Heart right ventricle (tissue), 16 donors: ENCODE data around the gene PCGF2. TPM values are rescaled to one million over a fixed set of nuclear protein-coding genes. Genes with fewer than 3 reads are reported as not detected.
A peak's percentile ranks its signal among the peaks of the same experiment; 100 is the strongest.

ENCODE experiments used
- ATAC-seq, 8 donors: fragments of 200-7000 bp; cut with Tn5 transposase; one replicate each; pipeline ENCODE4 v1.9.1; 2020; ENCODE audit warnings: mild to moderate bottlenecking in 8 of 8, moderate library complexity in 8 of 8, moderate number of reproducible peaks in 1 of 8
- DNase-seq, 2 donors: peaks; one replicate each; pipeline ENCODE4 v3.0.0-alpha.2; 2020
- H3K27ac ChIP-seq, 10 donors: fragments of 200-600 bp; sonication (generic) in 2 of 10; one replicate each; pipeline versions ENCODE4 v1.5.0 to v1.8.0; 2020 to 2022; ENCODE audit warnings: mild to moderate bottlenecking in 3 of 10
- H3K27me3 ChIP-seq, 7 donors: fragments of 200-600 bp; one replicate each; pipeline ENCODE4 v1.8.0; 2021 to 2022; ENCODE audit warnings: mild to moderate bottlenecking in 2 of 7
- H3K36me3 ChIP-seq, 9 donors: fragments of 200-600 bp; sonication (generic) in 1 of 9; one replicate each; pipeline versions ENCODE4 v1.5.0 to v1.8.0; 2020 to 2022; ENCODE audit warnings: mild to moderate bottlenecking in 2 of 9
- H3K4me1 ChIP-seq, 9 donors: fragments of 200-600 bp; sonication (generic) in 1 of 9; one replicate each; pipeline versions ENCODE4 v1.5.0 to v1.8.0; 2020 to 2022; ENCODE audit warnings: mild to moderate bottlenecking in 4 of 9
- H3K4me3 ChIP-seq, 10 donors: fragments of 200-600 bp; sonication (generic) in 2 of 10; one replicate each; pipeline versions ENCODE4 v1.5.0 to v1.8.0; 2020 to 2022; ENCODE audit warnings: mild to moderate bottlenecking in 7 of 10, moderate library complexity in 2 of 10
- H3K9me3 ChIP-seq, 11 donors: fragments of 200-600 bp in 10 of 11; sonication (generic) in 2 of 11; one replicate each; pipeline versions ENCODE4 v1.5.0 to v1.8.0; 2013 to 2022; ENCODE audit warnings: mild to moderate bottlenecking in 2 of 11, control low read depth in 1 of 11, moderate library complexity in 1 of 11
- CTCF ChIP-seq, 9 donors: fragments of 200-600 bp; sonication (generic) in 2 of 9; IDR thresholded peaks; one replicate each; pipeline versions ENCODE4 v1.5.0 to v1.8.0; 2021 to 2022; ENCODE audit warnings: antibody characterized with exemption in 9 of 9, mild to moderate bottlenecking in 5 of 9, moderate library complexity in 1 of 9
- WGBS, 2 donors: extraction: QIAGEN DNeasy Blood & Tissue Kit; methylation state at CpG; one replicate each; pipeline ENCODE4 v1.1.7; 2013; ENCODE audit warnings: inconsistent platforms in 1 of 2; 5-methylcytosine and 5-hydroxymethylcytosine counted together
- intact Hi-C, 10 donors: fragments of 100-400 bp; cut with DNase I; formaldehyde crosslinking; loops; one replicate each; pipeline versions ENCODE4 v1.11.1 to v1.14.2; 2022
- polyA plus RNA-seq, 2 donors: library from polyadenylated mRNA; stranded (reverse); fragments of 200-250 nt; gene quantifications; one replicate each; pipeline ENCODE4 v1.2.3, GENCODE V29; 2013
- total RNA-seq, 10 donors: library from RNA; stranded (reverse); fragmentation: NEBNext Ultra II Directional in 3 of 10; extraction: Animal tissue kit (Norgen Biotek cat#: 25700) in 3 of 10; gene quantifications; one replicate each; pipeline versions ENCODE4 v1.2.1 to v1.2.4, GENCODE V29; 2021 to 2023
- donor health status: Arrhythmogenic right ventricular cardiomyopathy.
- donor health status: ischemic (EF 13 %, LVEDD 7.1; RV severe dilation, severe dysfunction).
- donor health status: healthy with polysubstance abuse.
- donor health status: DM: no; HTN: yes; CAD: no.
- donor health status: DM: no; HTN: no; CAD: no.
- donor health status: ischemic (EF 25% LVEDD 6.9; RV normal size, moderate dysfunction).
- donor health status: ischemic (EF 25% LVEDD 5.7; RV mildly dilated, moderate dysfunction).
- donor health status: healthy.
- donor health status: DM: yes; HTN: yes; CAD: no.
- donor health status: Ischemic cardiomyopathy.
- donor health status: ischemic (EF 35%, LVEDD 5.7; RV mildly dilated, moderate dysfunction).
- donor health status: nonischemic (EF 11% LVEDD 7.7; RV severe dilation, severe dysfunction).
- donor health status: DM: yes; HTN: yes; CAD: no.
- donor health status: PGD.
- donor health status: ischemic (EF 29% LVEDD 5.4; RV normal size, mild dysfunction).
- donor health status: nonischemic (EF 23%, LVEDD 6.1; RV moderate dilation, normal function).

PCGF2 gene
- total and polyA plus RNA-seq, 12 donors: 15.8 to 51.6 (median 23.7) TPM

- Histone ChIP-seq H3K27me3 (no peaks in the 10 kb centered on the region), H3K9me3 (no peaks in the 10 kb centered on the region), H3K4me1 (peaks cover 7 to 77% (median 46%) of the 10 kb centered on the region in 9 donors), H3K4me3 (no peak overlapping the region), H3K27ac (no peak overlapping the region), H3K36me3 (peaks cover 0 to 59% (median 17%) of the 10 kb centered on the region in 9 donors)
- intact Hi-C loops: loop anchor here in 2 of 10 donors (2.0 to 5.0 kb wide), 2 partner anchors 21 to 34 kb away; no protein-coding TSS in a partner anchor
- no peak for TF ChIP-seq CTCF (IDR thresholded peaks at IDR 0.05)
- ATAC-seq (no peak), DNase-seq (no peak)
- WGBS, 2 donors: 80 to 81% methylated on average over 21 of the region's 21 CpGs
These were observed 40.3 kb downstream of the PCGF2 start for GRCh38 chr17:38707678-38708351.

GRCh38 chr17:38706505-38707216 is 41.5 kb downstream of the PCGF2 start:
- DNase-seq (no peak), ATAC-seq (no peak)
- H3K4me1 ChIP-seq: peaks cover 7 to 72% (median 42%) of the 10 kb centered on the region in 9 donors
- peak overlapping the region; percentile 92 to 100 (median 98) for H3K27ac ChIP-seq
- peak overlapping the region; percentile 69 to 96 (median 88) for H3K4me3 ChIP-seq
- intact Hi-C loops: loop anchor here in 2 of 10 donors (2.0 to 5.0 kb wide), 2 partner anchors 22 to 36 kb away; no protein-coding TSS in a partner anchor
- H3K9me3 ChIP-seq: no peaks in the 10 kb centered on the region
- WGBS, 2 donors: 15 to 19% methylated on average over 20 of the region's 20 CpGs
- H3K36me3 ChIP-seq: peaks cover 0 to 48% (median 10%) of the 10 kb centered on the region in 9 donors
- H3K27me3 ChIP-seq: no peaks in the 10 kb centered on the region
- TF ChIP-seq CTCF (IDR thresholded peaks at IDR 0.05): no peak

GRCh38 chr17:38705803-38706504 is 42.2 kb downstream of the PCGF2 start:
- peak; percentile 72 to 83 for DNase-seq
- no peaks in the 10 kb centered on the region for H3K9me3 ChIP-seq
- no peaks in the 10 kb centered on the region for H3K27me3 ChIP-seq
- peaks cover 8 to 72% (median 45%) of the 10 kb centered on the region in 9 donors for H3K4me1 ChIP-seq
- H3K36me3 ChIP-seq: peaks cover 0 to 41% (median 10%) of the 10 kb centered on the region in 9 donors
- H3K4me3 ChIP-seq: peak overlapping the region; percentile 69 to 96 (median 88)
- WGBS, 2 donors: 1% methylated on average over 38 of the region's 38 CpGs
- H3K27ac ChIP-seq: peak overlapping the region; percentile 92 to 100 (median 98)
- ATAC-seq: peak in 5 of 8 donors; percentile 0 to 25 (median 9)
- intact Hi-C loops: loop anchor here in 3 of 10 donors (2.0 to 5.0 kb wide), 3 partner anchors 23 to 36 kb away; partner anchors contain the start of gene CISD3 (in 1 of the 3)
- TF ChIP-seq CTCF (IDR thresholded peaks at IDR 0.05): no peak

GRCh38 chr17:38705523-38705802 is 42.7 kb downstream of the PCGF2 start:
- H3K9me3 ChIP-seq: no peaks in the 10 kb centered on the region
- peaks cover 8 to 70% (median 41%) of the 10 kb centered on the region in 9 donors for H3K4me1 ChIP-seq
- WGBS, 2 donors: 0 to 1% methylated on average over 21 to 29 of the region's 32 CpGs
- intact Hi-C loops: loop anchor here in 2 of 10 donors (2.0 to 5.0 kb wide), 2 partner anchors 25 to 37 kb away; partner anchors contain the start of gene CISD3 (in 1 of the 2)
- peak overlapping the region; percentile 69 to 96 (median 88) for H3K4me3 ChIP-seq
- no peaks in the 10 kb centered on the region for H3K27me3 ChIP-seq
- peak overlapping the region; percentile 92 to 100 (median 98) for H3K27ac ChIP-seq
- no peak for DNase-seq
- ATAC-seq: no peak
- peaks cover 0 to 36% (median 10%) of the 10 kb centered on the region in 9 donors for H3K36me3 ChIP-seq
- no peak for TF ChIP-seq CTCF (IDR thresholded peaks at IDR 0.05)
